K562 (cell line): ENCODE results near the gene ARHGAP26. TPM values are rescaled to one million over a fixed set of nuclear protein-coding genes. Genes with fewer than 3 reads are reported as not detected.

Experiments used
- ATAC-seq: fragments of 200-7000 bp; cut with Tn5 transposase; 3 replicates; pipeline ENCODE4 v1.9.1; 2020; ENCODE audit warnings: moderate library complexity
- BruUV-seq: library from RNA; stranded (reverse); fragments of 400-500 nt; replicated peaks from 2 replicates; lab custom pipeline; 2021; lab: Mats Ljungman, UMichigan
- CTCF ChIA-PET: fragments of 300-600 bp; formaldehyde crosslinking; extraction: SDS; loops from one replicate; lab custom pipeline; 2021; ENCODE audit warnings: low intra/inter-chr PET ratio; lab: Yijun Ruan, JAX
- POLR2A ChIA-PET: fragments of 300-600, 350-650 bp; sonication (Branson Sonifier 250); formaldehyde crosslinking; extraction: SDS; loops from one replicate; lab custom pipeline; 2021; ENCODE audit warnings: antibody characterized with exemption, inconsistent platforms; lab: Yijun Ruan, JAX
- DNase-seq, 4 experiments: peaks; one replicate each; pipeline versions ENCODE4 v3.0.0 to v3.0.0-alpha.2; 2011 to 2018; ENCODE audit warnings: low spot score in 3 of 4, mixed read lengths in 3 of 4; ENCODE audit errors: extremely low read depth in 1 of 4
- FAIRE-seq: peaks from 2 replicates; lab custom pipeline; 2011; peaks lifted over from hg19 to GRCh38; lab: Jason Lieb, UNC
- H2AFZ ChIP-seq: 2 replicates; pipeline ENCODE4 v1.6.0; 2011; ENCODE audit warnings: low read depth, low read length, control low read depth, inconsistent platforms
- H3K27ac ChIP-seq: fragments of 200-600 bp; 3 replicates; pipeline ENCODE4 v1.8.0; 2011; ENCODE audit warnings: low read depth, mild to moderate bottlenecking, control low read depth, inconsistent platforms, low read length, moderate library complexity, mixed read lengths; ENCODE audit errors: extremely low read depth
- H3K27me3 ChIP-seq, 2 experiments: fragments of 300-600 bp in 1 of 2; 2 replicates in 1 of 2; 3 replicates in 1 of 2; pipeline versions ENCODE4 v1.6.0 to v1.8.0; 2011; ENCODE audit warnings: inconsistent platforms in 2 of 2, low read length in 2 of 2, mild to moderate bottlenecking in 1 of 2, mixed read lengths in 1 of 2, moderate library complexity in 1 of 2; ENCODE audit not compliant: control insufficient read depth in 2 of 2, insufficient read depth in 2 of 2
- H3K36me3 ChIP-seq: fragments of 300-600 bp; 3 replicates; pipeline ENCODE4 v1.8.0; 2011; ENCODE audit warnings: mild to moderate bottlenecking, low read length, inconsistent platforms; ENCODE audit not compliant: control insufficient read depth, insufficient read depth
- H3K4me1 ChIP-seq, 2 experiments: fragments of 200-600 bp in 1 of 2; replicated peaks in 1 of 2; 2 replicates in 1 of 2; 3 replicates in 1 of 2; pipeline versions ENCODE4 v1.5.1 to v1.8.0; 2011; ENCODE audit warnings: inconsistent platforms in 2 of 2, low read length in 2 of 2, mild to moderate bottlenecking in 1 of 2, mixed read lengths in 1 of 2, moderate library complexity in 1 of 2; ENCODE audit not compliant: control insufficient read depth in 2 of 2, insufficient read depth in 2 of 2
- H3K4me2 ChIP-seq: 2 replicates; pipeline ENCODE4 v1.6.1; 2011; ENCODE audit warnings: low read length, control low read depth, inconsistent platforms, mixed read lengths; ENCODE audit not compliant: insufficient read depth
- H3K4me3 ChIP-seq: fragments of 200-600 bp; sonication (generic), shearing (Covaris generic); 2 replicates; pipeline ENCODE4 v1.5.1; 2016; ENCODE audit warnings: control low read depth, inconsistent platforms
- H3K79me2 ChIP-seq: fragments of 200-600 bp; 3 replicates; pipeline ENCODE4 v1.8.0; 2011; ENCODE audit warnings: low read length, inconsistent platforms; ENCODE audit not compliant: control insufficient read depth, insufficient read depth
- H3K9ac ChIP-seq, 2 experiments: 2 replicates each; pipeline versions ENCODE4 v1.6.0 to v1.6.1; 2011; ENCODE audit warnings: low read depth in 2 of 2, low read length in 2 of 2, control low read depth in 1 of 2, inconsistent platforms in 1 of 2, mild to moderate bottlenecking in 1 of 2, mixed read lengths in 1 of 2; ENCODE audit not compliant: insufficient read depth in 1 of 2
- H3K9me1 ChIP-seq: one replicate; pipeline ENCODE4 v1.6.0; 2011; ENCODE audit warnings: inconsistent platforms, mild to moderate bottlenecking, low read length, moderate library complexity; ENCODE audit not compliant: control insufficient read depth, insufficient read depth
- H3K9me3 ChIP-seq: replicated peaks from 2 replicates; pipeline ENCODE4 v1.5.1; 2011; ENCODE audit warnings: low read depth, low read length, inconsistent platforms; ENCODE audit not compliant: control insufficient read depth, insufficient read depth
- H4K20me1 ChIP-seq: replicated peaks from 2 replicates; pipeline ENCODE4 v1.6.1; 2011; ENCODE audit warnings: low read length, inconsistent platforms, mixed read lengths; ENCODE audit not compliant: control insufficient read depth, insufficient read depth
- ATF7 ChIP-seq: fragments of 450-650 bp; IDR thresholded peaks from 2 replicates; pipeline ENCODE4 v1.7.1; 2014; ENCODE audit warnings: mild to moderate bottlenecking, moderate library complexity
- CBFB ChIP-seq: sonication (generic); formaldehyde crosslinking; IDR thresholded peaks from 2 replicates; pipeline ENCODE4 v1.4.0; 2020; ENCODE audit warnings: mild to moderate bottlenecking, missing genetic modification reagents
- CBX1 ChIP-seq: sonication (generic); IDR thresholded peaks from 2 replicates; pipeline ENCODE4 v1.6.1; 2016; ENCODE audit warnings: antibody characterized with exemption, low read depth, mild to moderate bottlenecking
- CHCHD3 ChIP-seq: fragments of 250-450 bp; sonication (Bioruptor Pico); IDR thresholded peaks from 2 replicates; pipeline ENCODE4 v2.1.2; 2022; ENCODE audit warnings: mild to moderate bottlenecking
- GTF2A2 ChIP-seq: IDR thresholded peaks from 2 replicates; pipeline ENCODE4 v1.6.1; 2016; ENCODE audit warnings: mild to moderate bottlenecking, missing genetic modification characterization, missing compliant biosample characterization
- KAT8 ChIP-seq: fragments of 450-650 bp; IDR thresholded peaks from 2 replicates; pipeline ENCODE4 v1.6.1; 2016; ENCODE audit warnings: low read depth, mild to moderate bottlenecking
- KDM4B ChIP-seq, 2 experiments: fragments of 450-650 bp in 1 of 2; sonication (generic) in 1 of 2; IDR thresholded peaks; 2 replicates each; pipeline ENCODE4 v1.6.1; 2016 to 2017; ENCODE audit warnings: borderline replicate concordance in 2 of 2, antibody characterized with exemption in 1 of 2, low read depth in 1 of 2, mild to moderate bottlenecking in 1 of 2
- MITF ChIP-seq: IDR thresholded peaks from 2 replicates; pipeline ENCODE4 v1.6.1; 2014; ENCODE audit warnings: antibody characterized with exemption
- PKNOX1 ChIP-seq: fragments of 450-650 bp; IDR thresholded peaks from 2 replicates; pipeline ENCODE4 v1.6.1; 2016
- POLR2A ChIP-seq: fragments of 450-650 bp; conservative IDR thresholded peaks from 2 replicates; pipeline ENCODE4 v1.6.1; 2016
- RUNX1 ChIP-seq: sonication (generic); IDR thresholded peaks from 2 replicates; pipeline ENCODE4 v1.6.1; 2016; ENCODE audit warnings: antibody characterized with exemption, low read depth
- STAT5B ChIP-seq: fragments of 250-450 bp; sonication (Bioruptor Pico); IDR thresholded peaks from 2 replicates; pipeline ENCODE4 v1.8.0; 2021; ENCODE audit warnings: mild to moderate bottlenecking, inconsistent platforms
- TAF1 ChIP-seq: IDR thresholded peaks from 2 replicates; pipeline ENCODE4 v1.6.1; 2011; ENCODE audit warnings: mild to moderate bottlenecking, low read length, moderate library complexity; ENCODE audit not compliant: insufficient read depth, control insufficient read depth, severe bottlenecking; ENCODE audit errors: extremely low read depth
- ZNF184 ChIP-seq: sonication (generic); formaldehyde crosslinking; IDR thresholded peaks from 2 replicates; pipeline ENCODE4 v1.5.0; 2020; ENCODE audit warnings: missing genetic modification reagents
- ZNF41 ChIP-seq: fragments of 250-450 bp; sonication (Bioruptor Pico); conservative IDR thresholded peaks from 2 replicates; pipeline ENCODE4 v1.4.0; 2020; ENCODE audit warnings: mild to moderate bottlenecking
- ZNF639 ChIP-seq, 2 experiments: fragments of 200-800 bp in 1 of 2; sonication (Bioruptor generic) in 1 of 2; sonication (generic) in 1 of 2; formaldehyde crosslinking in 1 of 2; IDR thresholded peaks in 1 of 2; conservative IDR thresholded peaks in 1 of 2; 2 replicates each; pipeline versions ENCODE4 v1.5.0 to v1.6.1; 2016 to 2020; ENCODE audit warnings: missing compliant biosample characterization in 1 of 2, missing genetic modification characterization in 1 of 2, missing genetic modification reagents in 1 of 2
- ZNF695 ChIP-seq: fragments of 450-650 bp; formaldehyde crosslinking; IDR thresholded peaks from 2 replicates; pipeline ENCODE4 v1.4.0; 2020; ENCODE audit warnings: mild to moderate bottlenecking, moderate library complexity
- ZNF76 ChIP-seq: fragments of 250-450 bp; sonication (Bioruptor Pico); IDR thresholded peaks from 2 replicates; pipeline ENCODE4 v1.4.0; 2020; ENCODE audit warnings: mild to moderate bottlenecking, moderate library complexity, borderline replicate concordance
- WGBS: fragments of 100-300 bp; shearing (Covaris generic); methylation state at CpG from one replicate; pipeline ENCODE4 v1.1.6; 2016; ENCODE audit warnings: low coverage, mixed read lengths; ENCODE audit not compliant: insufficient coverage; ENCODE audit errors: missing lambda C conversion rate; 5-methylcytosine and 5-hydroxymethylcytosine counted together
- in situ Hi-C: fragments of 300-500 bp; cut with MboI; formaldehyde crosslinking; loops from 4 replicates; pipeline ENCODE4 v1.15.0; 2018; ENCODE audit warnings: inconsistent platforms, mixed read lengths
- intact Hi-C: fragments of 100-400 bp; cut with micrococcal nuclease; formaldehyde crosslinking; loops from 2 replicates; pipeline ENCODE4 v1.14.2; 2022
- polyA plus RNA-seq, 8 experiments: library from polyadenylated mRNA; depleted of rRNA in 4 of 8; stranded (reverse) in 5 of 8; unstranded in 3 of 8; fragments of >200 nt; fragmentation: Nextera tagmentation in 2 of 8; fragmentation: Illumina TruSeq in 1 of 8; extraction: Ambion mirVana in 2 of 8; extraction: Trizol in 1 of 8; gene quantifications; 2 replicates each; pipeline versions ENCODE4 v1.2.1 to v1.2.3, GENCODE V29; 2011 to 2014; ENCODE audit warnings: inconsistent platforms in 1 of 8, missing spikeins in 1 of 8
- total RNA-seq, 7 experiments: library from RNA; depleted of rRNA in 6 of 7; stranded (reverse); fragments of >200 nt in 6 of 7; fragmentation: Illumina TruSeq in 2 of 7; extraction: Trizol in 2 of 7; gene quantifications; 2 replicates each; pipeline versions ENCODE4 v1.2.1 to v1.2.3, GENCODE V29; 2011 to 2021; ENCODE audit warnings: low replicate concordance in 1 of 7

The ARHGAP26 gene
- total and polyA plus RNA-seq, 9 of the 15 experiments (the other 6 are each of a cell fraction or from before 2014, with no cell fraction given) = 0.13 to 1.1 (median 0.55) TPM

- H3K9me1 ChIP-seq = no peaks in the 10 kb centered on the region
- no TSS peak for BruUV-seq
- DNase-seq (no peak), ATAC-seq (no peak), FAIRE-seq (no peak)
- H3K27ac ChIP-seq = no peak overlapping the region
- H3K36me3 ChIP-seq = no peaks in the 10 kb centered on the region
- in situ Hi-C loops (no loop called here), intact Hi-C loops (no loop called here)
- H3K27me3 ChIP-seq = peaks cover 0 to 4% of the 10 kb centered on the region in 2 experiments; a peak in 1 of 5 replicates
- WGBS = 4% methylated on average over 3 of the region's 3 CpGs
- ChIA-PET POLR2A (no interaction called here), CTCF (no interaction called here)
- H2AFZ ChIP-seq = no peak overlapping the region
- H3K4me1 ChIP-seq = no peaks in the 10 kb centered on the region
- no peak overlapping the region for H3K9ac ChIP-seq
- no peaks in the 10 kb centered on the region for H4K20me1 ChIP-seq
- no peak overlapping the region for H3K4me2 ChIP-seq
- no peaks in the 10 kb centered on the region for H3K9me3 ChIP-seq
- H3K79me2 ChIP-seq = no peaks in the 10 kb centered on the region
- TF ChIP-seq ATF7 (no peak), KDM4B (IDR thresholded peaks at IDR 0.05; ENCODE audit: borderline replicate concordance in 2 of 2, low read depth in 1 of 2) (no peak), CHCHD3 (no peak), MITF (no peak), ZNF184 (CRISPR knock-in tag) (no peak), TAF1 (no peak), CBFB (CRISPR knock-in tag) (no peak), STAT5B (CRISPR knock-in tag) (no peak), POLR2A (no peak), KAT8 (no peak), ZNF639 (CRISPR knock-in tag; conservative IDR thresholded peaks at IDR 0.05 in 1 of 2, IDR thresholded peaks at IDR 0.05 in 1 of 2) (no peak), CBX1 (no peak), ZNF695 (CRISPR knock-in tag) (no peak), ZNF41 (CRISPR knock-in tag) (no peak), ZNF76 (CRISPR knock-in tag) (no peak), GTF2A2 (tag) (no peak), RUNX1 (no peak), PKNOX1 (no peak)
- H3K4me3 ChIP-seq = no peak overlapping the region
These were observed 138.5 kb downstream of the ARHGAP26 start for GRCh38 chr5:142908659-142909058.
